ENCODE data around the gene NOX3.
"Not testable (repeated sequence)": the region's sequence is repeated elsewhere in the genome, so short reads cannot be mapped to it uniquely, and the experiment has no call there.

The NOX3 gene

GRCh38 chr6:155470979-155471616 lies 15.5 kb upstream of the NOX3 start:
- not testable (repeated sequence) for DNase-seq (ENCODE audit: extremely low read depth in 1 of 2, low read depth in 1 of 2)

- DNase-seq (ENCODE audit: extremely low read depth in 1 of 2, low read depth in 1 of 2), result not testable (repeated sequence)
Observed at GRCh38 chr6:155468543-155468942, 12.9 kb upstream of the NOX3 start.

DNA sequence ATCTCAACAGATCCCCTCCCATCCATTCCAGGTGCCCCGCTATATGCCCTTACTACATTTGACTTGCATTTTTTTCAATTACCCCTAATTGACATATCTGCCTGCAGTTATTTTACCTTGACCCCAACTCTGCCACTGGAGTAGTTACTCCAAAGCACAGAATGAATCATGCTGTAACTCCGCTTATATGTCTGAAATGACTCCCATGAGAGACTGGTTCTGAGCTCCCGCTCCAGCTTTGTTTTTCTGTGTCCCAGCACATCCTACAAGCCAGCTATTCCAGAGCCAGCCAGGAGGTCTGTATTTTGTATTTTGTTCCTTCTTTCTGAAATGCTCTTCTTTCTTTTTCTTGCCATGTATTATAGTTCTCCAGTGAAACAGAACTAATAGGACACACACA lies 10.9 kb upstream of the NOX3 start:
- no peak for DNase-seq (ENCODE audit: extremely low read depth in 1 of 2, low read depth in 1 of 2)

- no peak for DNase-seq (ENCODE audit: extremely low read depth in 1 of 2, low read depth in 1 of 2)
Observed at GRCh38 chr6:155461556-155461955, 5.9 kb upstream of the NOX3 start.

- no peak for DNase-seq (ENCODE audit: extremely low read depth in 1 of 2, low read depth in 1 of 2)
Observed at GRCh38 chr6:155454471-155454870, 1.2 kb downstream of the NOX3 start.

- no peak for DNase-seq (ENCODE audit: extremely low read depth in 1 of 2, low read depth in 1 of 2)
Observed at GRCh38 chr6:155454008-155454407, 1.6 kb downstream of the NOX3 start.

- DNase-seq (ENCODE audit: extremely low read depth in 1 of 2, low read depth in 1 of 2), result no peak
Observed at GRCh38 chr6:155452576-155452975, 3.1 kb downstream of the NOX3 start.

- DNase-seq (ENCODE audit: extremely low read depth in 1 of 2, low read depth in 1 of 2), result not testable (repeated sequence)
Observed at GRCh38 chr6:155451530-155451929, 4.1 kb downstream of the NOX3 start.

DNA sequence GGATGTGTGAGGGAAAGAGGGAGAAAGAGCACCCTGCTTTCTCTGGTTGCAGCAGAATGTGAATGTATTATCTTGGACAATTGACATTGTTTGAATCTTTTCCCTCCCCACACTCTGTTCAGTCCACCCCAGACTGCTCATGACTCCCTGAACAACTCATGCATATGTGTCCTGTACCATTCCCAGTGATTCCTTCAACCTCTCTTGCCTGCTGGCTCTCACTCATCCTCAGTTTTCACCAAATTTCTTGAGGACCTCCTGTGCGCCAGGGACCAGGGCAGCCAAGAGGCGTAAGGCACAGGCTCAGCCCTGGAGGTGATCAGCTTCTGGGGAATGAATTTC lies 5.4 kb downstream of the NOX3 start:
- DNase-seq (ENCODE audit: extremely low read depth in 1 of 2, low read depth in 1 of 2), result no peak

GRCh38 chr6:155449450-155450239 lies 6.0 kb downstream of the NOX3 start:
- no peak for DNase-seq (ENCODE audit: extremely low read depth in 1 of 2, low read depth in 1 of 2)

- DNase-seq (ENCODE audit: extremely low read depth in 1 of 2, low read depth in 1 of 2), result no peak
Observed at GRCh38 chr6:155448668-155449449, 6.8 kb downstream of the NOX3 start.

- DNase-seq (ENCODE audit: extremely low read depth in 1 of 2, low read depth in 1 of 2), result no peak
Observed at GRCh38 chr6:155447949-155448348, 7.7 kb downstream of the NOX3 start.

- DNase-seq (ENCODE audit: extremely low read depth in 1 of 2, low read depth in 1 of 2), result no peak
Observed at GRCh38 chr6:155444952-155445903, 10.4 kb downstream of the NOX3 start.

DNA sequence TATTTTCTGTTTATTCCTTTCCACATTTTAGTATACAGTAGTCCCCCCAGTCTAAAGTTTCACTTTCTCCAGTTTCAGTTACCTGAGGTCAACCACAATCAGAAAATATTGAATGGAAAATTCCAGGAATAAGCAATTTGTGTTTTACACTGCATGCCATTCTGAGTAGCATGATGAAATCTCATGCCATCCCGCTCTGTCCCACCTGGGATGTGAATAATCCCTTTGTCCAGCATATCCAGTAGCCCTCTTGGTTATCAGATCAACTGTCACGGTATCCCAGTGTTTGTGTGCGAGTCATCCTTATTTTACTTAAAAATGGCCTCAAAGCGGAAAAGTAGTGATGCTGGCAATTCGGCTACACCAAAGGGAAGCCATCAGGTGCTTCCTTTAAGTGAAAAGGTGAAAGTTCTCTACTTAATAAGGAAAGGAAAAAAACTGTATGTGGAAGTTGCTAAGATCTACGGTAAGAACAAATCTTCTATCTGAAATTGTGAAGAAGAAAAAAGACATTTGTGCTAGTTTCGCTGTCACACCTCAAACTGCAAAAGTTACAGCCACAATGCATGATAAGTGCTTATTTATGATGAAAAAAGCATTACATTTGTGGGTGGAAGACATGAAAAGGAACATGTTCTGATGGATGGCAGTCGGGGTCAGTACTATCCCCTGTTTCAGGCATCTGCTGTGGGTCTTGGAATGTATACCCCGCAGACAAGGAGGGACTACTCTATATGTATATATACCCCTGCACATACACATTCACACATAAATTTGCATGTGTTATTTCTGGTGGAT lies 11.3 kb downstream of the NOX3 start:
- no peak for DNase-seq (ENCODE audit: extremely low read depth in 1 of 2, low read depth in 1 of 2)

- DNase-seq (ENCODE audit: extremely low read depth in 1 of 2, low read depth in 1 of 2), result no peak
Observed at GRCh38 chr6:155443168-155443567, 12.5 kb downstream of the NOX3 start.

- DNase-seq (ENCODE audit: extremely low read depth in 1 of 2, low read depth in 1 of 2), result no peak
Observed at GRCh38 chr6:155442562-155442961, 13.1 kb downstream of the NOX3 start.

DNA sequence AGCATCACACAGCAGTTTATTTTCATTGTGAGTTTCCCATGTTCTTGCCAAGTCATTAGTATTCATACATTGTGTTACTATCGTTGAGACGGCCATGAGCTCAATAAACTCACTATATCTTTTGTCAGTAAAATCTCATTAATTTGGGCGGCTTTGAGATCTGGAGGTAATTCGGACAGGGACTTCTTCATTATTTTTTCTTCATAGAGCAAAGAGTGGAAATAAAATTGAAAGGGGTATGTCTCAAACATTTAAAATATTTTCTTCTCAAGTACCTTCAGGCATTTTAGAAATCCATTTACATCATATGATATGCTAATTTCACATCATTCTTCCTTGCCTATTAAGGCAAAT lies 14.6 kb downstream of the NOX3 start:
- DNase-seq (ENCODE audit: extremely low read depth in 1 of 2, low read depth in 1 of 2), result no peak

DNA sequence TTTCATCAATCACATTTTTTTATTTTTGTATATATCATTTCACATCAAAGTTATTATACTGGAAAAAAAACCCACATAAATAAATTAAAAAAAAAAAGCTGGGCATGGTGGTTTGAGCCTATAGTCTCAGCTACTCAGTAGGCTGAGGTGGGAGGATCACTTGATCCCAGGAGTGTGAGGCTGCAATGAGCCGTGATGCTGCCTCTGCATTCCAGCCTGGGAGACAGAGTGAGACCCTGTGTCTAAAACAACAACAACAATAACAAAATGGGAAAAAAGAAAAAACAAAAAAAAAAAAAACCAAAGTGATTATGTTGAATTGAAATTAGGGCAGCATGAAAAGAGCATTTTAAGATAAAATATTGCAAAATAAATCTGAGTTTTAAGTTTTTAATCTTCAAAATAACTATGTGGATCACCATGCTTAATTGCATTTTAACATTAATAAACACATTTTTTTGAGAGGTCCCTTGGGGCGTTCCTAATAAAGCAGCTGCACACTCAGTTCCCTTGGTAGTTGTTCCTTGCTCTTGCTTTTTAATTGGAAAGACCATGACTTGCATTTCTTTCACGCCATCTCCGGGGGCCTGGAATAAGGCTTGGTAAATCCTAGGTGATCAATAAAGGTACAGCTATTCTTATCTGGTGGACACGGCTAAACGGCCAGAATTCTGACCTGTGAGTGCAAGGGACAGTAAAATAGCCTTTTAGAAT lies 15.1 kb downstream of the NOX3 start:
- no peak for DNase-seq (ENCODE audit: extremely low read depth in 1 of 2, low read depth in 1 of 2)

DNA sequence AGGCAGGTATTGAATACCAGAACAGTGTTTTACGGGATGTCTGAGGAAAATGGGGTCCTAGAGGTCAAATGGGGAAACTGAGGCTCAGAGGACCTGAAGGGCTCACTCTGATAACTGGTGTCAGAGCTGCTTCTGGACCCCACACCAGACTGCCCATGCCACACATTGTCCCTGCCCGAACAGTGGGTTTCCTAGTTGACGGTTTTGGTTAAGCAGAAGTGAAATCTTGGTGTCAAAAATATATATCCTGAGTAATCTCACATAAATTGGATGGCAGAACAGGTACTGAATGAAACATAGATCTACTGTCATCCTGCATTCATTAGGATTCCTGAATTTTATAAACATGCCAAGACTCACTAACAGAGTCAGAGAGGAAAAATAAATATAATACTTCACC lies 16.3 kb downstream of the NOX3 start:
- DNase-seq (ENCODE audit: extremely low read depth in 1 of 2, low read depth in 1 of 2), result no peak

Data from activated CD8-positive, alpha-beta memory T cell treated with anti-CD3 and anti-CD28 coated beads for 1 hour (primary cell).